ENCODE results near the gene ANKRD9. TPM values are rescaled to one million over a fixed set of nuclear protein-coding genes. Genes with fewer than 3 reads are reported as not detected.

ANKRD9 gene
- total RNA-seq, 2 experiments from 2014 or later = 15.2 to 17.5 TPM

DNA sequence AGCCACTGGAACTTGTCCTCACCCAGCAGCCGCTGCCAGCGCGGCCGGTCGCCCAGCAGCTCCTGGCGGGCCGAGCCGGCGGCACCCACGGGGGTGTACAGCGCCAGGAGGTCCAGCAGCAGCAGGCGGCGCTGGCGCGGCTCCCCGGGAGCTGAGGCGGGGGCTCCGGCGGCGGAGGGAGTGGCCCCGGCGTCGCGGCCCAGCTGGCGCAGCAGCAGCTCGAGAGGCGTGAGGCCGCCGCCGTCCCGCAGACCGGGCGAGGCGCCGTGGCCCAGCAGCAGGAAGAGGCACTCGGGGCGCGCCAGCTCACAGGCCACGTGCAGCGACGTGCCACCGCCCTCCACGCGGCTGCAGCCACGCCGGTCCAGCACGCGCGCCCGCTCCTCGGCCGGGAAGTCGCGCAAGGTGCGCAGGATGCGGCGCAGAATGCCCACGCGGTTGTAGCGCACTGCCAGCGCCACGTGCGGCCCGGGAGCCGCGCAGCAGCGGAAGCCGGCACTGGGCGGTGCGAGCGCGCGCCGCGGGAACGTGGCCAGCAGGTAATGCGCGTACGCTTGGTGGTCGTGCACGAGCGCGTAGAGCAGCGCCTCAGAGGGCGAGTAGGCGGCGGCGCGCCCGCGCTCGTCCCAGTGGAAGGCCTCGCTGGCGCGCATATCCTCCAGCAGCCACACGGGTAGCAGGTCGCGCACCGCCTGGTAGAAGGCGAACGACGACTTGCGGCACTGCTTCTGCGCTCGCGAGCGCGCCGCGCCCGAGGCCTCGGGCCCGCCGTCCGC is 2.3 kb downstream of the ANKRD9 start:
- Mint-ChIP-seq H3K4me3 (no peak overlapping the region), H3K4me1 (ENCODE audit: low read depth) (peaks cover 14% of the 10 kb centered on the region), H3K36me3 (peaks cover 4% of the 10 kb centered on the region), H3K9me3 (no peaks in the 10 kb centered on the region), H3K27me3 (no peaks in the 10 kb centered on the region), H3K27ac (no peak overlapping the region)
- DNase-seq = no peak
- POLR2A ChIA-PET = interaction anchor here (1.4 kb wide), 1 partner anchor 113 kb away, joined by 3 read pairs; no protein-coding TSS in a partner anchor
- intact Hi-C loops (cut with micrococcal nuclease) = loop anchor here (10.0 kb wide), 1 partner anchor 142 kb away; the partner anchor contains the start of genes CINP and TECPR2
- CTCF ChIA-PET = interaction anchor here (1.1 to 1.4 kb wide), 3 partner anchors 9 to 69 kb away, joined by 3 to 6 read pairs (median 4); no protein-coding TSS in a partner anchor

- POLR2A ChIA-PET = no interaction called here
- DNase-seq = no peak
- H3K27me3 Mint-ChIP-seq = no peaks in the 10 kb centered on the region
- H3K4me3 Mint-ChIP-seq = no peak overlapping the region
- CTCF ChIA-PET = interaction anchor here (1.1 kb wide), 1 partner anchor 68 kb away, joined by 3 read pairs; no protein-coding TSS in a partner anchor
- H3K4me1 Mint-ChIP-seq (ENCODE audit: low read depth) = peaks cover 14% of the 10 kb centered on the region
- H3K9me3 Mint-ChIP-seq = no peaks in the 10 kb centered on the region
- intact Hi-C loops (cut with micrococcal nuclease) = loop anchor here (10.0 kb wide), 1 partner anchor 142 kb away; the partner anchor contains the start of genes CINP and TECPR2
- H3K27ac Mint-ChIP-seq = no peak overlapping the region
- H3K36me3 Mint-ChIP-seq = peaks cover 4% of the 10 kb centered on the region
These were observed 3.0 kb downstream of the ANKRD9 start for GRCh38 chr14:102506626-102506925.

DNA sequence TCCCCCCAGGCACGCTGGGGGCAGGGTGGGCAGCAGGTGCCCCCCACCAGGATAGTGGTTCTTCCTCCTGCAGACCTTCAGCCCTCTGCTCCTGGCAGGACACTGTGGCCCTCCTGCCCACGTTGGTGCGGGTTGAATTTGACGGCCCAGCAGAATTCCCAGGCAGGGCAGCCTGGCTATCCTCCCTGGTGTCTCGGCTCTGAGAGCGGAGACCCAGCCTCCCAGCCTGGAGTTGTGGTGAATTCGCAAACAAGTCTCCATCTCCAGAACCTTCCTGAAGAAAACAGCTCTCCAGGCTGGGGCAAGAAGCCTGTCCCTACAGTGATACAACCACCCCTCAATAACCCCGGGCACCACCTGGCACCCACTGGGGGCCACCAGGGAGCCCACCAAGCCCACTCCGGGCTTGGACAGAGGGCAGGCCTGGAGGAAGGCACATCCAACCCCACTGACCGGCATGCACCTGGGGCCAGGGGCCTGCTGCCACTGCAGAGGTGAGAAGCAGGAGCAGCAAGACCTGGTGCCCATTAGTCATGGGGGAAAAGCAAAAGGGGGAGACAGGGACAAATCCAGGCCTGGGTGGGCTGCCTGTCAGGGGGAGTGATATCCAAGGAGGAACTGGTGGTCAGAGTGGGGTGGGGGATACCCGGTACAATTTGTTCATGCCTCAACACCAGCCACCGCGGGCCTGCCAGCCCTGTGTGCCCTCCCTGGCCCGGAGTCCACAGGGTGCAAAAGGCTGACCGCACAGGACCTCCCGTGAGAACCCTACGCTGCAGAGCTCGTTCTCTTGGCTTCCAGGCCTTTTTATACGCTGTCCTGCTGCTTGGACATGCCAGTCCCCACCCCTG is 3.6 kb downstream of the ANKRD9 start:
- no peak for DNase-seq
- peaks cover 4% of the 10 kb centered on the region for H3K36me3 Mint-ChIP-seq
- peaks cover 11% of the 10 kb centered on the region for H3K4me1 Mint-ChIP-seq (ENCODE audit: low read depth)
- no peak overlapping the region for H3K4me3 Mint-ChIP-seq
- POLR2A ChIA-PET = no interaction called here
- H3K9me3 Mint-ChIP-seq = no peaks in the 10 kb centered on the region
- CTCF ChIA-PET = no interaction called here
- intact Hi-C loops (cut with micrococcal nuclease) = loop anchor here (10.0 kb wide), 1 partner anchor 141 kb away; the partner anchor contains the start of genes CINP and TECPR2
- H3K27ac Mint-ChIP-seq = no peak overlapping the region
- H3K27me3 Mint-ChIP-seq = no peaks in the 10 kb centered on the region

- POLR2A ChIA-PET = no interaction called here
- intact Hi-C loops (cut with micrococcal nuclease) = loop anchor here (10.0 kb wide), 1 partner anchor 140 kb away; the partner anchor contains the start of genes CINP and TECPR2
- Mint-ChIP-seq H3K27ac (no peak overlapping the region), H3K9me3 (no peaks in the 10 kb centered on the region), H3K4me3 (no peak overlapping the region), H3K27me3 (no peaks in the 10 kb centered on the region), H3K4me1 (ENCODE audit: low read depth) (peaks cover 8% of the 10 kb centered on the region), H3K36me3 (peaks cover 4% of the 10 kb centered on the region)
- no peak for DNase-seq
- CTCF ChIA-PET = no interaction called here
These were observed 4.5 kb downstream of the ANKRD9 start for GRCh38 chr14:102505000-102505619.

DNA sequence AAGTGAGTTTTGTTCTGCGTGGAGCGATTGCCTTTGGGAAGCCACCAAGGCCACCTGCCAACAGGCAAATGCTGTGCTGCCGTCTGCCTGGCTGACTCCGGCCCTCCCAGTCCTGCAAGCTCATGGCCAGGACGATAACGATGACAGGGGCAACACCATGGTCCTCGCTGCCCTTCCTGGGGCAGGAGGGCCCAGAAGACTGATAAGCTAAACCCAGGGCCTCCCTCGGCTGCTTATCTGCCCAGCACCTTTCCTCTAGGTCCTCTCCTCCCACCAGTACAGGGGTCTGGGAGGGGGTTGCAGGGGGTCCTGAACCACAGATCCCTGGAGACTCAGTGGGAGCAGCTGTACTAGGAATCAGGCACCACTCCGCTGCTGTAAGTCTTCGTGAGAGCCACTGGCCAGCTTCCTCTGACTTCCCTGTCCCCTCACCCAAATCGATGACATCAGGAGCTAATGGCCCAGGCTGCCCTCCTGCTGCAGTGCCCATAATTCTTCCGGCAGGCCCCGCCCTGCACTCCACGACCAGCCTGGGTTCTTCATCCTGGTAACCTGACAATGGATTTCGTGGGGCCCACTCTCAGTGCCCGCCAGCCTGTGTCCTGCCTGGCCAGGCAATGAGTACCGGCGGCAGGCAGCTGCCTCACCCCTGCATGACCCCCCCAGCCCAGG is 5.1 kb downstream of the ANKRD9 start:
- Mint-ChIP-seq H3K27me3 (no peaks in the 10 kb centered on the region), H3K27ac (no peak overlapping the region), H3K9me3 (no peaks in the 10 kb centered on the region), H3K4me1 (ENCODE audit: low read depth) (peaks cover 10% of the 10 kb centered on the region), H3K4me3 (no peak overlapping the region), H3K36me3 (peaks cover 4% of the 10 kb centered on the region)
- intact Hi-C loops (cut with micrococcal nuclease) = loop anchor here (10.0 kb wide), 1 partner anchor 140 kb away; the partner anchor contains the start of genes CINP and TECPR2
- ChIA-PET POLR2A (no interaction called here), CTCF (no interaction called here)
- no peak for DNase-seq

DNA sequence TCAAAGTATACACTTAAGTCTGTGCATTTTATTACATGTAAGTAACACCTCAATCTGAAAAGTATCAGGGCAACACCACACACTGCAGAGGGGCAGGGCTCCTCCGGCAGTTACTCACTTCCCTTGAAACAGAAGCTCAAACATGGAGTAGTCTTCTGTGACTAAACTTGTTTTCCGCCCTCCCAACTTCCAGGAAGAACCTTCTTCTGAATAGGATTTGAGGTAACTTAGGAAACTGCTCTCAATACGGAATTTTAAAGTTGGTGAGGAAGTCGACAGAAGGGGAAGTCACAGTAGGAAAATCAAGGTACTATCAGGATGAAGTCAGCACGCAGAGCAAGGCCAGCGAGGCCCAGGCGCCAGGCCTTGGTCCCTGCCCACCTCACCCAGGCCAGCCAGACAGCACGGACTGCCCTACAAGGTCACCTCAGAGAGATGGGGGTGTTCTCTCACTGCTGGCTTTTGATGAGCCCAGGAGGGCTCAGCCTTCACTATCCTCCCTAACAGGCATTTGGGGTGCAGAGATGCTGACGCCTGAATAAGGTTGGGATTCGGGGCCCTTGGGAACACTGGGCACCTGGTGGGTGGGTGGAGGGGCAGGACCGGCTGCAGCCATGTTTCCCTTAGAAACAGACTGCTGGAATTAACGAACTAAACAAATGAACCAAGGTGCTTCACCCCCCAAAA is 5.8 kb downstream of the ANKRD9 start:
- no peak for DNase-seq
- Mint-ChIP-seq H3K27me3 (no peaks in the 10 kb centered on the region), H3K36me3 (peaks cover 7% of the 10 kb centered on the region), H3K9me3 (no peaks in the 10 kb centered on the region), H3K4me3 (no peak overlapping the region), H3K27ac (no peak overlapping the region), H3K4me1 (ENCODE audit: low read depth) (peaks cover 10% of the 10 kb centered on the region)
- CTCF ChIA-PET = interaction anchor here (2.3 kb wide), 1 partner anchor 21 kb away, joined by 6 read pairs; no protein-coding TSS in a partner anchor
- intact Hi-C loops (cut with micrococcal nuclease) = loop anchor here (10.0 kb wide), 1 partner anchor 139 kb away; the partner anchor contains the start of genes CINP and TECPR2
- POLR2A ChIA-PET = no interaction called here

- POLR2A ChIA-PET = no interaction called here
- Mint-ChIP-seq H3K4me1 (ENCODE audit: low read depth) (peaks cover 10% of the 10 kb centered on the region), H3K36me3 (peaks cover 9% of the 10 kb centered on the region), H3K9me3 (no peaks in the 10 kb centered on the region), H3K27me3 (no peaks in the 10 kb centered on the region), H3K27ac (no peak overlapping the region), H3K4me3 (no peak overlapping the region)
- CTCF ChIA-PET = interaction anchor here (2.3 kb wide), 1 partner anchor 22 kb away, joined by 6 read pairs; no protein-coding TSS in a partner anchor
- intact Hi-C loops (cut with micrococcal nuclease) = loop anchor here (10.0 kb wide), 1 partner anchor 138 kb away; the partner anchor contains the start of genes CINP and TECPR2
- DNase-seq = no peak
These were observed 7.0 kb downstream of the ANKRD9 start for GRCh38 chr14:102502571-102502970.

DNA sequence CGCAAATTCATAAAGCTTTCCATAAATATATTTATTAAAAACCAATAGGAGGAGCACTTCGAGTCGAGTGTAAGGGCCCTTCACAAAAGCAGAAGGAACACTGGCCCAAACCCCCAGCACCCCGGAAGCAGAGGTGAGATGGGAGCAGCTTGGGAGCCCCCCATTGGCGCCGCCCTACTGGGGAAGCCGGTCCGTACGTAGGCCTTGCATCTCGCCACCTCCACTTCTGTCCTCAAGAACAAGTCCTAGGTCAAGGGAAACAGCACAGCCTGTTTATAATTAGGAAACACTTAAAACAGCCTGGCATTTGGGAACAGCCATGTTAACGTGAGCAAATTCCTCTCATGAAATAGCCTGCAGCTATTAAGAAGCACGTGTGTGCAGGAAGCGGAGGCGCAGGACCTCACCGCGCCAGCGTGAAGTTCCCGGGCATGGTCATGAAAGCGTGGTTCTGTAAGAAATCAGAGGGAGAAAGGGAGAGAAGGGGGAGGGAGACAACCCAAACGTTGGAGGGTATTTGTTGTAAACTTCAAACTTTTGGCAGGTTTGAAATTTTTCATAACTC is 7.7 kb downstream of the ANKRD9 start:
- no peaks in the 10 kb centered on the region for H3K27me3 Mint-ChIP-seq
- no peak overlapping the region for H3K4me3 Mint-ChIP-seq

DNA sequence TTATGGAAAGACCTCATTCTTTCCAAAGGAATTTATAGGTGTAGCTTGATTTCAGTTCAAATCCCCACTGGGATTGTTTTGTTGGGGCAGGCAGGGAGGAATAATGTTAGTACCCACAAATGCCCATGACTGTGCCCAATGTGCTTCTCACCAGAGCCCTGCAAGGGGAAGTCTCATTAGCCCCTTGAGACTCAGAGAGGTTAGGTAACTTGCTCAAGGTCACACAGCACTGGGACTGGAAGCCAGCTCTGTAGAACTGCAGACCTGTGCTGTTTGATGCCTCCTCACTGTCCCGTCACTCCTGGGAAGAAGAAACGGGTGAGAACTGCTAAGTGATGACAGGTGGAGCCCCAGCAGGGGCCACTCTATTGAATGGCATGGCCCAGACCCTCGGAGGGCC is 8.9 kb downstream of the ANKRD9 start:
- ChIA-PET POLR2A (no interaction called here), CTCF (interaction anchor here (1.0 to 2.0 kb wide), 3 partner anchors 15 to 62 kb away, joined by 5 to 9 read pairs (median 7); no protein-coding TSS in a partner anchor)
- H3K4me1 Mint-ChIP-seq (ENCODE audit: low read depth) = peaks cover 10% of the 10 kb centered on the region
- peaks cover 5% of the 10 kb centered on the region for H3K36me3 Mint-ChIP-seq
- H3K9me3 Mint-ChIP-seq = no peaks in the 10 kb centered on the region
- H3K4me3 Mint-ChIP-seq = no peak overlapping the region
- no peak for DNase-seq
- intact Hi-C loops (cut with micrococcal nuclease) = loop anchor here (10.0 kb wide), 1 partner anchor 136 kb away; the partner anchor contains the start of genes CINP and TECPR2
- no peaks in the 10 kb centered on the region for H3K27me3 Mint-ChIP-seq
- no peak overlapping the region for H3K27ac Mint-ChIP-seq

More for the DNA sequence above, 7.7 kb downstream of the ANKRD9 start:
- no peak for DNase-seq
- Mint-ChIP-seq H3K4me1 (ENCODE audit: low read depth) (peaks cover 10% of the 10 kb centered on the region), H3K27ac (no peak overlapping the region), H3K36me3 (peaks cover 9% of the 10 kb centered on the region), H3K9me3 (no peaks in the 10 kb centered on the region)
- ChIA-PET CTCF (interaction anchor here (2.0 to 2.3 kb wide), 2 partner anchors 23 to 63 kb away, joined by 6 to 9 read pairs; no protein-coding TSS in a partner anchor), POLR2A (no interaction called here)
- intact Hi-C loops (cut with micrococcal nuclease) = loop anchor here (10.0 kb wide), 1 partner anchor 137 kb away; the partner anchor contains the start of genes CINP and TECPR2

DNA sequence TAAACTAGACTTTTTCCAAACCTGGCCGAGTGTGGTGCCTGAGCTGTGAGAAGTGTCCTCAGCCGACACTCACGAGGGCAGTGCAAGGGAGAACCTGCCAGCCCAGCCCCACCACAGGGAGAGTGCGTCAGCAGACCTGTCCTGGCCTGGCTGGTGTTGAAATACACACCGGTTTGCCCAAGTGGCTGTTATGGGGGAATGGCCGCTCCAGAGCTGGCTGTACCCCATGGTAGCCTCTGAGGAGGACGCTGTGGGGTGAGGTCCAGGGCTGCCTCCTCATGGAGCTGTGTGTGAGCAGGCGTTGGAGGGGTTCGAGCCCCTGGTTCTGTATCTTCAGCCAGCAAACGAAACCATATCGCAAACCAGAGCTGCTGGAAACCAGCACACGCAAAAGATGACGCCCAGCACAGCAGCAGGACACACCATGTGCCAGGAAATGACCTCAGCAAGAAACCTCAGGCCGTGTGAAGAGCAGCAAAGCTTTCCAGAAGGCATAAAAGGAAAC is 9.4 kb downstream of the ANKRD9 start:
- ChIA-PET CTCF (interaction anchor here (1.0 to 2.0 kb wide), 3 partner anchors 16 to 62 kb away, joined by 5 to 9 read pairs (median 7); no protein-coding TSS in a partner anchor), POLR2A (no interaction called here)
- Mint-ChIP-seq H3K36me3 (peaks cover 5% of the 10 kb centered on the region), H3K27me3 (no peaks in the 10 kb centered on the region), H3K9me3 (no peaks in the 10 kb centered on the region), H3K27ac (no peak overlapping the region), H3K4me3 (no peak overlapping the region), H3K4me1 (ENCODE audit: low read depth) (peaks cover 10% of the 10 kb centered on the region)
- intact Hi-C loops (cut with micrococcal nuclease) = loop anchor here (10.0 kb wide), 1 partner anchor 135 kb away; the partner anchor contains the start of genes CINP and TECPR2
- peak; percentile 37 for DNase-seq

Measured in activated CD4-positive, alpha-beta memory T cell treated with anti-CD3 and anti-CD28 coated beads for 36 hours (primary cell).